ENCODE data around the gene PXMP2.

The PXMP2 gene

DNA sequence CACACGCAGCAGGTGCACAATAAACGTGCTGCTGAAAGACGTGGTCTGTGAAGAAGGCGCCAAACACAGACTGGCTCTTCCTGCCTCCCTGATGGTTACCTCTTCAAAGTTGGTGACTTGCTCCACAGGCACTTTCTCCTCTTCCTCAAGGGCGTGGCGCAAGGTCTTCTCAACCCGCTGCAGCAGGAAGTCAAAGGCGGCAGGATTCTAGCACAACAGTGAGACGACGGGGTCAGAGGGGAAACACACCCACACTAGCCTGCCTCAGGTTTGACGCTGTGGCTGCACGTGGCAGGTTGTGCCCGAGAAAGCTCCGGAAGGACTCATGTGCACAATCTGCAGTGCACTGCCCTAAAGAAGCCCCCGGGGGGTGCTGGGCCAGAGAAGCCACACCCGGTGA, 15.3 kb upstream of the PXMP2 start:
- Histone ChIP-seq H3K4me3 (ENCODE audit: low read depth, low read length) (no peak overlapping the region), H3K36me3 (replicated peaks) (peaks cover 12% of the 10 kb centered on the region), H3K27me3 (replicated peaks) (no peaks in the 10 kb centered on the region), H3K27ac (no peak overlapping the region)
- no peak for DNase-seq
- in situ Hi-C loops (cut with HindIII; ENCODE audit: low pct_ligation_motif_present, low sequenced_read_pairs) = no loop called here
- no peak for TF ChIP-seq CTCF (IDR thresholded peaks at IDR 0.05; ENCODE audit: low read depth, low read length, missing control alignments)

- in situ Hi-C loops (cut with HindIII; ENCODE audit: low pct_ligation_motif_present, low sequenced_read_pairs) = no loop called here
- Histone ChIP-seq H3K36me3 (replicated peaks) (peaks cover 8% of the 10 kb centered on the region), H3K27me3 (replicated peaks) (no peaks in the 10 kb centered on the region), H3K4me3 (ENCODE audit: low read depth, low read length) (no peak overlapping the region), H3K27ac (no peak overlapping the region)
- no peak for TF ChIP-seq CTCF (IDR thresholded peaks at IDR 0.05; ENCODE audit: low read depth, low read length, missing control alignments)
- no peak for DNase-seq
Observed at GRCh38 chr12:132672678-132673077, 14.7 kb upstream of the PXMP2 start.

GRCh38 chr12:132673288-132674179, 13.9 kb upstream of the PXMP2 start:
- H3K36me3 ChIP-seq (replicated peaks) = peaks cover 4% of the 10 kb centered on the region
- in situ Hi-C loops (cut with HindIII; ENCODE audit: low pct_ligation_motif_present, low sequenced_read_pairs) = no loop called here
- no peak for TF ChIP-seq CTCF (IDR thresholded peaks at IDR 0.05; ENCODE audit: low read depth, low read length, missing control alignments)

DNA sequence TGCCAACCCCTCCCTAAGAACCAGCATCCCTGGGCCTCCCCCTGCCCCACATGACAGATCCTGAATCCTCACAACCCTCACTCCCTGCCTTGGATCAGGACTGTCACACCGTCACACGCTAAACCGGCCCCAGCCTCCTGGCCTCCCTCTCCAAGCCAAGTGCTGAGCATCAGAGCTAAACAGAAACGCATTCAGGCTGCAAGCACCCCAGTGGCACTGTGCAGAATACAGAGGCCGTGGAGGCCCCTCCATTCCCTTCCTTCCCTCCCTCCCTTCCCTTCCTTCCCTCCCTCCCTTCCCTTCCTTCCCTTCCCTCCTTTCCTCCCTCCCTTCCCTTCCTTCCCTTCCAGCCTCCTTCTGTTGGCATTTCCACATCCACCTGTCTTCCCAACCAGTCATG, 12.8 kb upstream of the PXMP2 start:
- no peaks in the 10 kb centered on the region for H3K27me3 ChIP-seq (replicated peaks)
- TF ChIP-seq CTCF (IDR thresholded peaks at IDR 0.05; ENCODE audit: low read depth, low read length, missing control alignments) = no peak
- DNase-seq = no peak
- in situ Hi-C loops (cut with HindIII; ENCODE audit: low pct_ligation_motif_present, low sequenced_read_pairs) = no loop called here
- H3K4me3 ChIP-seq (ENCODE audit: low read depth, low read length) = no peak overlapping the region
- no peak overlapping the region for H3K27ac ChIP-seq
- H3K36me3 ChIP-seq (replicated peaks) = peaks cover 2% of the 10 kb centered on the region

More at GRCh38 chr12:132673288-132674179, 13.9 kb upstream of the PXMP2 start:
- H3K27ac ChIP-seq = no peak overlapping the region
- no peak overlapping the region for H3K4me3 ChIP-seq (ENCODE audit: low read depth, low read length)
- DNase-seq = no peak
- H3K27me3 ChIP-seq (replicated peaks) = no peaks in the 10 kb centered on the region

DNA sequence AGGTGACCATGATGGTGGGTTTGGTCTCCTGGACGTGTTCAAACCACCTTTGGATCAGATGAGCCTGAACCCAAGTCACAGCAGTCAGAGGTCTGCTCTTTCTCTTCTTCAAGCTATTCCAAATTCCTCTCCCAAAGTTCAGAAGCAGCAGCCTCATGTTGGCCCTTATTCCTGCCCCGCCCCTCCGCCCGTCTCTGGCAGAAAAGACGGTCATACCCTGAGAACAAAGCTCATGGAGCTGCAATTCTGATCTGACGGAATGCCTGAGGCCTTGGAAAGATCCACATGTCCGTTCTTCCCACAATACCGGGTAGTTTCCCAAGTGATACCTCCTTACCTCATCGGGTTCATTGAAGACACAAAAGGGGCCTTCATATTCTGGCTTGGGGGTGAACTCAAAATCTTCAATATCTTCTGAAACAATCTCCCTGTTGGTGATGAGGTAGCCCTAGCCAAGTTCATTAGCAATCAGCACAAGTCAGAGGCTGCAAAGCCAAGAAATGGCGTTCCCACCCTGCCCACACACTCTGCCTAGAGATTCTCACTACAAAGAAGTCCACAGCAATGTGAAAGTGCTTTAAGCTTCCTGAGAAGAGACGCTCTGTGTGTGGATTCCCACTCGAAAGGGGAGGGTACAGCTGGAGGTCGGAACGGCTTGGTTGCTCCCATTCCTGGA, 11.5 kb upstream of the PXMP2 start:
- no peak overlapping the region for H3K4me3 ChIP-seq (ENCODE audit: low read depth, low read length)
- no peak for DNase-seq
- H3K36me3 ChIP-seq (replicated peaks) = no peaks in the 10 kb centered on the region
- no peak for TF ChIP-seq CTCF (IDR thresholded peaks at IDR 0.05; ENCODE audit: low read depth, low read length, missing control alignments)
- no peaks in the 10 kb centered on the region for H3K27me3 ChIP-seq (replicated peaks)
- H3K27ac ChIP-seq = no peak overlapping the region
- in situ Hi-C loops (cut with HindIII; ENCODE audit: low pct_ligation_motif_present, low sequenced_read_pairs) = no loop called here
